ENCODE data around the gene PRDM5. TPM values are rescaled to one million over a fixed set of nuclear protein-coding genes. Genes with fewer than 3 reads are reported as not detected.

Gene PRDM5
- total RNA-seq, 6 experiments from 2014 or later, result 0.20 to 0.64 (median 0.36) TPM

GRCh38 chr4:120816296-120816965 is 106.1 kb downstream of the PRDM5 start:
- H3K9me3 ChIP-seq, result no peaks in the 10 kb centered on the region
- no peaks in the 10 kb centered on the region for H3K4me1 ChIP-seq
- H3K27ac ChIP-seq, result no peak overlapping the region
- no peak for ATAC-seq
- DNase-seq, result no peak
- H3K36me3 ChIP-seq, result no peaks in the 10 kb centered on the region
- no peaks in the 10 kb centered on the region for H3K27me3 ChIP-seq
- 63% methylated on average over 13 of the region's 13 CpGs for WGBS (ENCODE audit: insufficient coverage, low coverage, low lambda C conversion rate, missing lambda C conversion rate)
- no peak overlapping the region for H3K4me3 ChIP-seq
- TF ChIP-seq CTCF (IDR thresholded peaks at IDR 0.05), result no peak
- no peak for TF ChIP-seq POLR2A (IDR thresholded peaks at IDR 0.05)
- intact Hi-C loops (cut with DNase I), result no loop called here

- H3K36me3 ChIP-seq, result no peaks in the 10 kb centered on the region
- no peak overlapping the region for H3K27ac ChIP-seq
- ATAC-seq (no peak), DNase-seq (no peak)
- no peaks in the 10 kb centered on the region for H3K27me3 ChIP-seq
- intact Hi-C loops (cut with DNase I), result no loop called here
- H3K4me1 ChIP-seq, result no peaks in the 10 kb centered on the region
- no peak overlapping the region for H3K4me3 ChIP-seq
- no peak for TF ChIP-seq CTCF (IDR thresholded peaks at IDR 0.05)
- TF ChIP-seq POLR2A (IDR thresholded peaks at IDR 0.05), result no peak
- no peaks in the 10 kb centered on the region for H3K9me3 ChIP-seq
- WGBS (ENCODE audit: insufficient coverage, low coverage, low lambda C conversion rate, missing lambda C conversion rate), result 58% methylated on average over 2 of the region's 2 CpGs
Measured at GRCh38 chr4:120815361-120815760, 107.2 kb downstream of the PRDM5 start.

GRCh38 chr4:120814886-120815285 is 107.6 kb downstream of the PRDM5 start:
- no peak for ATAC-seq
- H3K4me3 ChIP-seq, result no peak overlapping the region
- intact Hi-C loops (cut with DNase I), result no loop called here
- DNase-seq, result no peak
- no peak overlapping the region for H3K27ac ChIP-seq
- H3K9me3 ChIP-seq, result no peaks in the 10 kb centered on the region
- no peaks in the 10 kb centered on the region for H3K27me3 ChIP-seq
- TF ChIP-seq POLR2A (IDR thresholded peaks at IDR 0.05) (no peak), CTCF (IDR thresholded peaks at IDR 0.05) (no peak)
- no peaks in the 10 kb centered on the region for H3K4me1 ChIP-seq
- no peaks in the 10 kb centered on the region for H3K36me3 ChIP-seq
- WGBS (ENCODE audit: insufficient coverage, low coverage, low lambda C conversion rate, missing lambda C conversion rate), result 60% methylated on average over 2 of the region's 2 CpGs

GRCh38 chr4:120812216-120812615 is 110.3 kb downstream of the PRDM5 start:
- Histone ChIP-seq H3K9me3 (no peaks in the 10 kb centered on the region), H3K36me3 (no peaks in the 10 kb centered on the region), H3K4me1 (no peaks in the 10 kb centered on the region), H3K27me3 (no peaks in the 10 kb centered on the region), H3K27ac (no peak overlapping the region), H3K4me3 (no peak overlapping the region)
- DNase-seq (no peak), ATAC-seq (no peak)
- WGBS (ENCODE audit: insufficient coverage, low coverage, low lambda C conversion rate, missing lambda C conversion rate), result 66% methylated on average over 2 of the region's 2 CpGs
- intact Hi-C loops (cut with DNase I), result no loop called here
- TF ChIP-seq CTCF (IDR thresholded peaks at IDR 0.05), result no peak
- TF ChIP-seq POLR2A (IDR thresholded peaks at IDR 0.05), result no peak

Data from right lobe of liver (tissue), 6 donors.